HepG2 (cell line): ENCODE data around the gene TACC2.

ENCODE experiments used
- CTCF ChIP-seq: sonication (generic); formaldehyde crosslinking; IDR thresholded peaks from 2 replicates; pipeline ENCODE4 v1.5.0; 2020; ENCODE audit warnings: mild to moderate bottlenecking, missing genetic modification reagents, moderate library complexity
- JUNB ChIP-seq: sonication (generic); formaldehyde crosslinking; IDR thresholded peaks from 2 replicates; pipeline ENCODE4 v1.8.0; 2022; ENCODE audit warnings: missing genetic modification reagents, mild to moderate bottlenecking, borderline replicate concordance
- KAT7 ChIP-seq: IDR thresholded peaks from 2 replicates; pipeline ENCODE4 v1.6.1; 2018; ENCODE audit warnings: borderline replicate concordance, missing compliant biosample characterization
- ZBTB39 ChIP-seq: sonication (generic); formaldehyde crosslinking; IDR thresholded peaks from 2 replicates; pipeline ENCODE4 v1.5.0; 2020; ENCODE audit warnings: missing genetic modification reagents
- ZNF207 ChIP-seq: fragments of 450-650 bp; IDR thresholded peaks from 2 replicates; pipeline ENCODE4 v1.6.1; 2016; ENCODE audit warnings: antibody characterized with exemption, borderline replicate concordance
- ZNF546 ChIP-seq: sonication (generic); formaldehyde crosslinking; conservative IDR thresholded peaks from 2 replicates; pipeline ENCODE4 v1.8.1; 2023; ENCODE audit warnings: mild to moderate bottlenecking, missing genetic modification reagents
- ZNF724P ChIP-seq: sonication (generic); formaldehyde crosslinking; IDR thresholded peaks from 2 replicates; pipeline ENCODE4 v1.8.0; 2022; ENCODE audit warnings: missing genetic modification reagents, borderline replicate concordance

GRCh38 chr10:122165484-122166276 is 176.7 kb downstream of the TACC2 start:
- no peak for TF ChIP-seq ZNF207
- TF ChIP-seq KAT7 (CRISPR knock-in tag), result no peak
- TF ChIP-seq ZBTB39 (CRISPR knock-in tag), result no peak
- TF ChIP-seq JUNB (CRISPR knock-in tag), result no peak
- TF ChIP-seq ZNF546 (CRISPR knock-in tag), result no peak
- TF ChIP-seq CTCF (CRISPR knock-in tag), result no peak
- TF ChIP-seq ZNF724P, result no peak
